ENCODE results near the gene SLC35F3.

SLC35F3 gene

DNA sequence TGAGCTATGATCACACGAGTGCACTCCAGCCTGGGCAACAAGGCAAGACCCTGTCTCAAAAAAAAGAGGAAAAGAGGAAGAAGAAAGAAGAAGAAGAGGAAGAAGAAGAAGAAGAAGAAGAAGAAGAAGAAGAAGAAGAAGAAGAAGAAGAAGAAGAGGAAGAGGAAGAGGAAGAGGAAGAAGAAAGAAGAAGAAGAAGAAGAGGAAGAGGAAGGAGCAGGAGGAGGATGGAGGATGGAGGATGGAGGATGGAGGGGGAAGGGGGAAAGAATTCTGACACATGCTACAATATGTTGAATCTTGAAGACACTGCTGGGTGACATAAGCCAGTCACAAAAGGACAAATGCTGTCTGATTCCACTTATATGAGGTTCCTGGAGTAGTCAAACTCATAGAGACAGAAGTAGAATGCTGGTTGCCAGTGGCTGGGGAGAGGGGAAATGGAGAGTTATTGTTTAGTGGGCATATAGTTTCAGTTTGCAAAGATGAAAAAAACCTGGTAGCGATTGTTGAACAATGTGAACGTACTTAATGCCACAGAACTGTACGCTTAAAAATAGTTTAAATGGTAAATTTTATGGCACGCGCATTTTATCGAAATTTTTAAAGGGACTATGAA, 421.5 kb downstream of the SLC35F3 start:
- H3K27ac ChIP-seq, result no peak overlapping the region
- TF ChIP-seq, protein P1, sequence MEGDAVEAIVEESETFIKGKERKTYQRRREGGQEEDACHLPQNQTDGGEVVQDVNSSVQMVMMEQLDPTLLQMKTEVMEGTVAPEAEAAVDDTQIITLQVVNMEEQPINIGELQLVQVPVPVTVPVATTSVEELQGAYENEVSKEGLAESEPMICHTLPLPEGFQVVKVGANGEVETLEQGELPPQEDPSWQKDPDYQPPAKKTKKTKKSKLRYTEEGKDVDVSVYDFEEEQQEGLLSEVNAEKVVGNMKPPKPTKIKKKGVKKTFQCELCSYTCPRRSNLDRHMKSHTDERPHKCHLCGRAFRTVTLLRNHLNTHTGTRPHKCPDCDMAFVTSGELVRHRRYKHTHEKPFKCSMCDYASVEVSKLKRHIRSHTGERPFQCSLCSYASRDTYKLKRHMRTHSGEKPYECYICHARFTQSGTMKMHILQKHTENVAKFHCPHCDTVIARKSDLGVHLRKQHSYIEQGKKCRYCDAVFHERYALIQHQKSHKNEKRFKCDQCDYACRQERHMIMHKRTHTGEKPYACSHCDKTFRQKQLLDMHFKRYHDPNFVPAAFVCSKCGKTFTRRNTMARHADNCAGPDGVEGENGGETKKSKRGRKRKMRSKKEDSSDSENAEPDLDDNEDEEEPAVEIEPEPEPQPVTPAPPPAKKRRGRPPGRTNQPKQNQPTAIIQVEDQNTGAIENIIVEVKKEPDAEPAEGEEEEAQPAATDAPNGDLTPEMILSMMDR (conservative IDR thresholded peaks at IDR 0.05), result no peak

DNA sequence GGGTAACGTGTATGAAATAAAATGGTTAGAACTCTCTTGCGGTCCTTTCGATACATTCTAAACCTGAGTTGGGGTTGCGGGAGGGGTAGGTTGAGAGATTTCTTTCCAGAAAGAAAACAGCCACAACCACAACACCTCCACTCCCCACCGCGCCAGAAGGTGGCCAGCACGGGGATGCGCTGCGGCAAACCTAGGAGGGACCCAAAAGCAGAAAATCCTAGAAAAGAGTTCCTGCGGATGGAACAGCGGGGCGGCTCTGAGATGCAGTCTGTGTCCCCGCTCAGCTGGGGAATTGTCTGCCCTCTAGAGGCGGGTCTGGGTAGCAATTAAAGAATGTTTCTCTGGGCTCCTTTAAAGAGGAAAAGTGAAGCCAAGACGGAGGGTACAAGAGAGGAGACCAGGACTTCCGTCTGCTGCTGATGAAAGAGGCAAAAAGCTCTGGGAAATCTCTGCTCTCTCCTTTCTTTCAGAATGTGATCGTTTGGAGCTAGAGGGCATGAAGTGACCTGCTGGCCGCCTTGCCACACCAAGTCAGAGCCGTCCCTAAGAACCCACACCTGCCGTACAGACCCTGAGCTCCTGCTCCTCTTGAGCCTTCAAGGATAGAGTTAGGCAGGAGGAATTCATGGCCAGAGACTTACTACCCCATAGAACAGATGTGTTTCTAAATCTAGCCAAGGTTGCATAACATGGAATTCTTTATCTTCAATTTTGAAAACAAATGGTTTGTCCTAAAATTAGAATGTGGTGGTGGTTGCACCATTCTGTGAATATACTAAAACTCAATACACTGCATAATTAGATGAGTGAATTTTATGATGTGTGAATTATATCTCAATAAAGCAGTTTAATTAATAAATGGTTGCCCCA, 422.3 kb downstream of the SLC35F3 start:
- H3K27ac ChIP-seq, result no peak overlapping the region
- TF ChIP-seq, protein P1 (conservative IDR thresholded peaks at IDR 0.05), result peak; percentile 91

DNA sequence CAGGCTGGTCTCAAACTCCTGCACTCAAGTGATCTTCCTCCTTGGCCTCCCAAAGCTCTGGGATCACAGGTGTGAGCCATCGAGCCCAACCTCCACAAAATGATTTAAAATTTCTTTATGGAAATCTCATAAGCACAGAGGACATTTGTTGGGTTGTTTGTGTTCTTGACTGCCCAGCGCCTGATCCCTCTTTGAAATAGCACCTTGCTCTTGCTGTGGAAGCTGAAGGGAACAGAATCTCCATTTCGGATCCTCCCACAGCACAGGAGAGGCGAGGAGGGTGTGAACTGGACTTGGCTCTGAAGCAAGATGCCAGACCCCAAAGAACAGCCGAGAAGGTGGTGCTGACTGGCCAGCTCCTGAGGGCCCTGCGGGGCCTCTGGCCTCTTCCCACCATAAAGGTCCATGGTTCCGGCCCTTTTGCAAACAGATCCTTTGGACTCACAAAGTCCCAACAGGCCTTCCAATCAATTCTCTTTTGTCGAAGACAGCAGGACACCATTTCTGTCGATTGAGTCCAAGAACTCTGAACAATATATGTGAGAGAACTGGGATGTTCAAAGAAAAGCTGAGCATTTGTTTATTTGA, 423.2 kb downstream of the SLC35F3 start:
- H3K27ac ChIP-seq, result no peak overlapping the region

DNA sequence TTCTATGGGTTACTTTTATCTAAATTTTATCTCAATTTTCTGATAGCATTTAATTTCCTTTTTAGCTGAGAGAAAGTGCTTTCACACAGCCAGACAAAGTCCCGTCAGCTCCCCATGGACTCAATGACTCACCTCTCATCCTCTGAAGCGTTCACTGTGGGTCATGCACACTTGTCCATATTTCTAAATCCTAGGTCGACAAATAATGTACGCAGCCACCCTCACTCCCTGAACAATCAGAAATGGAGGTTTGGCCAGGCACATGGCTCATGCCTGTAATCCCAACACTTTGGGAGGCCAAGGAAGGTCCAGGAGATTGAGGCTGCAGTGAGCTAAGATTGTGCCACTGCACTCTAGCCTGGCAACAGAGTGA, 426.4 kb downstream of the SLC35F3 start:
- H3K27ac ChIP-seq, result no peak overlapping the region
- TF ChIP-seq, protein P1 (conservative IDR thresholded peaks at IDR 0.05), result no peak

More for the DNA sequence above, 423.2 kb downstream of the SLC35F3 start:
- TF ChIP-seq, protein P1 (conservative IDR thresholded peaks at IDR 0.05), result no peak

DNA sequence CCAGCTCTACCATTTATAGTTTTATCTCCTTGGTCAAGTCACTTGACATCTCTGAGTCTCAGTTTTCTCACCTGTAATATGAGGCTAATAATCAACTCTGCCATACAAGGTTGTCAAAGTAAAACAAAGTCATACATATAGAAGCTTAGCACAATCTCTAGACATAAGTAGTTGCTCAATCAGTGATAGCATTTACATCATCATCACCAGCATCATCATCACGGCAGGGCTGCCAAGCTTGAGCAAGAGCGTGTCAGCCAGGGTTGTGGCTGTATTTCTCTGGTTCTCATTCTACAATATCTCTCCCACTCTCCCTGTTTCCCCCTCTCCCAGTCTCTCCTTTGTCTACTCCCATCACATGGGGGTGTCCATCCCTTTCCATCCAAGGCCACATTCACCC, 427.0 kb downstream of the SLC35F3 start:
- TF ChIP-seq, protein P1 (conservative IDR thresholded peaks at IDR 0.05), result no peak
- no peak overlapping the region for H3K27ac ChIP-seq

DNA sequence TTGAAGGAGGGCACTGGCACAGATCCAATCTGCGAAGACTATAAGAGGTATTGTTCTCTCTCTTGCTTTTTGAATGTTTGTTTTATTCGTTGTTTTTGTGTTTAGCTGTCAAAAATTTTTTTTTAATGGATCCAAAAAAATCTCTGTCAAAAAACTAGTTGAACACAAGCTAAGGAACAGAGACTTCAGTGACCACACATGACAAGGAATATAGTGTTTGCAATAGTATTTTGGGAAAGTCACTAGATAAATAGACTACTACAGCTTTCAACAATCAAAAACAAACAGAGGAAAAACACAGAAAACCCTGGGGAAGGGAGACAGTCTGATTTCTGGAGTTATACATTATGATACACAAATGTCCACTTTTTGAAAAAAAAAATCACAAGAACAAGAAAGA, 431.9 kb downstream of the SLC35F3 start:
- no peak overlapping the region for H3K27ac ChIP-seq
- TF ChIP-seq, protein P1 (conservative IDR thresholded peaks at IDR 0.05), result no peak

DNA sequence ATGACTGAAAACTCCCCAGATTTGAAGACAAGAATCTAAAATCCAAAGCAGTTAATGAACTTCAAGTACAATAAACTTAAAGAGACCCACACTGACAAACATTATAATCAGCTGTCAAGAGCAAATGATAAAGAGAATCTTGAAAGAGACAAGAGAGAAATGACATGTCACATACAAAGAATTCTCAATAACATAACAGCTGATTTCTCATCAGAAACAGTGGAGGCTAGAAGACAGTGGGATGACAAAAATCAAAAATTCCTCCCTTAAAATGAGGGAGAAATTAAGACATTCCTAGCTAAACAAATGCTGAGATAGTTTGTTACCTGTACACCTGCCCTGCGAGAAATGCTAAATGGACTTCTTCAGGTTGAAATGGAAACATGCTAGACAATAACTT, 432.8 kb downstream of the SLC35F3 start:
- H3K27ac ChIP-seq, result no peak overlapping the region
- TF ChIP-seq, protein P1 (conservative IDR thresholded peaks at IDR 0.05), result no peak

Measured in VCaP (cell line).